ENCODE results near the gene HAO1. TPM values are rescaled to one million over a fixed set of nuclear protein-coding genes. Genes with fewer than 3 reads are reported as not detected.

HAO1 gene
- polyA plus RNA-seq, 1 donor: not detected

DNA sequence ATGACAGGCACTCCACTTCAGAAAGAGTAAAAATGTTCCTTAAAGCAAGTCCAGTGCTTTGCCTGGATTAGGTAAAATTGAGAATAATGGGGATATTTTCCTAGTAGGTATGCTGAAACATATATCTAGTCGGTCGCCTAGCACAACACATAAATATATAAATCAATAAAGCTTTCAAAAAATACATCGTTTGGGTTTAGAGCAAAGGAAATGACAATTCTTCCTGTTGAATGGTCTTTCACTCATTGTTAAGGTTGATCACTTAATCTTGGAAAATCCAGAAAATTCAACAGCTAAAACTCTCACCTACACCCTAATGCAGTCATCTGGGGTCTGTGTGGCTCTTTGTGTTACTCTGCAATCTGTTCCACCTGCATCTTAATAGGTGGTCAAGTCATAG is 13.9 kb downstream of the HAO1 start:
- DNase-seq: no peak

DNA sequence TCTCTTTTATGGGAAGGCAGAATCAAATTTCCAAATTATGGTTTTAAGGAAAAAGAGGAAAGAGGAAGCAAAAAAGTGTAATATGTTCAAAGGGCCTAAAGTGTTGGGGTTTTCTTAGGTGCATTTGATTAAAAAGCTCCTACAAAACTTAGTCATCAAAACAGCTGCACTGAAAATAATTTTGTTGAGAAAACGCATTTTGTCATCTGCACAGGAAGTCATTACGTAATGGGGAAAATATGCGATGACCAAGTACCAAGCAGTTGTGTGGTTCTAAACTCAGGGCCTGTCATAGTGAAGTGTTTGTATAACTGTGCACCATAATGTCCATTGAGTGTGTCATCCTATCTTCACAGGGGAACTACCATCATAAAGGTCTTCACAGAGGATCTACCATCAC is 15.6 kb downstream of the HAO1 start:
- no peak for DNase-seq

DNA sequence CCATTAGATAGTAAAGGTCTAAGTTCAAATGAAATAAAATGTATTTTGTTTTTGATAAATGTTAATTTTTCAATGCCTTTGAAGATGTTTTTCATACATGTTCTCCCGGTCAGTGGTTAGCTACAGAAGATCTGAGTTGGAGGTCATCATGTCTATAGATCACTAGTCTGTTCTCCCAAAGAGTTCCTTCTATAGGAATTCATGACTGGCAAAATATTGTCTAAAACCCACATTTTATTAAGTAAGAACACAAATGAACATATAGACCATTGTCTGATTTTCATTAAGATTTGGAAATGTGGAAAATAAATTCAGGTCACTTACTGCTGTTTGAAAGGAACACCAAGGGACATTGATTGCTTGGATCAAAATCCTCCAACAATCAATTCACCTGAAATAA is 23.6 kb downstream of the HAO1 start:
- no peak for DNase-seq

DNA sequence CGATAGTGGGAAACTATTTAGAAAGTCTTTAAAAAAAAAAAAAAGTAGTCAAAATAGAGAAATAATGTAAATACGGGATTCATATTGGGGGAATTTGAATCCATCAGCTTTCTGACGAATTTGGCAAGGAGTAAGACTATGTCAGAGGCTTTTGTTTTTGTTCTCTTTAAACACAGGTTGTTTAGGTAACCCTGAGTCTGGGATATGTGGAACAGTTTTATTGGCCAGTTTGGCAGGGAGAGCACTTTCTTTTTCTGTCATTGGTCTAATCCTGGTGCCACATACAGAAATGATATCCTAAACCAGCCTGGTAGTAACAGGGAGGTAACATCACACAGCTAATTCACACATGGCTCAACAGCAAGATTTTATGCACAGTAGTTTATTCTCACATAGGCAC is 27.7 kb downstream of the HAO1 start:
- no peak for DNase-seq

DNA sequence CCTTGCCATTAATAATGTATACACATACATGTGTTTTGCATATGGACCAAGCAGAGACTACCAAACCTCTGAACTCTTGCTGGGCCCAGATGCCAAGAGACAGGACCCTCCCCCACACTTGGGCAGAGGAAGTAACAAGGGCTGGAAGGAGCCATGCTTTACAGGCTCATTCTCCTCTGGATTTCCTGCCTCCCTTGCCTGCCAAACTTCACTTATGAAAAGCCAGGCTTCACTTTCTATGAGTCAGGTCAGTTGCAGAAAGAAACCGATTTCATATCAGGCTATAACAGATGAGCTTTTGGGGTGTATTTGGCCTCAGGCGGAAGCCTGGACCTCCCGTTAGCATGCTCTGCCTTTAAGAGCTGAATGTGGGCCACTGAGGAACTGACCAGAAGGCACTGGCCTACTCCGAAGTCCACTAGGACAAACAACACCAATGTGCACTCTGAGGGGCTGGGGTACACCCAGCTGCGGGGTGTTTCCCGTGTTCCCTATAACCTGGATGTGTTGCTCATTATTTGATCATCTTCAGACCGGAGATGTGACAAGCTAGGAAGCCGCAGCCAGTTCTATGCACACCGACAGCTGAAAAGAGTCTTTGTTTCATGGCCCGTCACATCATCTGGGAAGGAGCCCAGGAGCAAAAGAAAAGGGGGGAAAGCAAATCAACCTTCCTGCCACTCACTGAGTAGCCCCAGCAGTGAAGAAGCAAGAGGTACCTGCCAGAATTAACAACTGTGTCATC is 28.5 kb downstream of the HAO1 start:
- DNase-seq: no peak

DNA sequence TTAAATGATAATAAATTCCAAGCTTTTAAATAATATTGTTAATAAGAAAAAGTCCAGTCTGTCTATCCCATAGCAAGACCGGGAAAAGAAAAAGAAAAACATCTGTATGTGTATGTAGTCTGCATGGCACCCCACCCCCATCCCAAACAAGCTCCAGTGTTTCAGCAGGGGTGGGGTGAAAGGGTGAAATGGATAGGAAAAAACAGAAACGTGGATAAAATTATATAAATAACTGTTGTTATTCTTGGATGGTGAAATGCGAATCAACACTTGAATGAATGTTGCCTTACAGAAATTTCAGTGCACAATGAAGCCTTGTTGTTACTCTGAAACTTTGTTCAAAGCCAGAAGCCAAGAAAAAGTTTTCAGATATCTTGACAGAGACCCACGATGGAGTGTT is 31.4 kb downstream of the HAO1 start:
- DNase-seq: no peak

DNA sequence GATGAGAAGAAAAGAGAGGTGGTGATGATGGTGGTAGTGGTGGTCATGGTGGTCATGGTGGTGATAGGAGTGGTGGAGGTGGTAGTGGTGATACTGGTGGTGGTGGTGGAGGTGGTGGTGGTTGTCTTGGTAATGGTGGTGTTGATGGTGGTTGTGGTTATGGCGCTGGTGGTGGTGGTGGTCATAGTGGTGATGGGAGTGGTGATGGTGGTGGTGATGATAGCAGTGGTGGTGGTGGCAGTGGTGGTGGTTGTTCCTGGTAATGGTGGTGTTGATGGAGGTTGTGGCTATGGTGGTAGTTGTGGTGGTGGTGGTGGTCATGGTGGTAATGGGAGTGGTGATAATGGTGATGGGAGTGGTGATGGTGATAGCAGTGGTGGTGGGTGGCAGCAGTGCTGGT is 36.8 kb downstream of the HAO1 start:
- no peak for DNase-seq

DNA sequence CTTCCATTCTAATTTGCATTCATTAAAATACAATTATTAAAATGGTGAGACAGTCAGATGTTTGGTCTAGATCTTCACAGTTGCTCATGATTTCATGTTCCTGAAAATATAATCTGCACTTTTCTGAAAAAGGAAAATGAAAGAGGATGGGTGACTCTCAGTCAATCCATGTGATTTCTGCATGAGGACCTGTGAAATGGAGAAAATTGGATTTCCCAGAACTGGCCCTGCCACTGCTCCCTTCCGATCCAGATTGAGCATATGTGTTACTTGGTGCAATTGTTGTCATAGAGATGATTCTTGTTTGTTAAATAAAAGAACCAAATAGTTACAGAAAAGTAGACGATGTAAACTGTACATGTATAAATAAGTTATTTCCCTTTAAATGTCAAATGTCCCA is 37.4 kb downstream of the HAO1 start:
- DNase-seq: no peak

DNA sequence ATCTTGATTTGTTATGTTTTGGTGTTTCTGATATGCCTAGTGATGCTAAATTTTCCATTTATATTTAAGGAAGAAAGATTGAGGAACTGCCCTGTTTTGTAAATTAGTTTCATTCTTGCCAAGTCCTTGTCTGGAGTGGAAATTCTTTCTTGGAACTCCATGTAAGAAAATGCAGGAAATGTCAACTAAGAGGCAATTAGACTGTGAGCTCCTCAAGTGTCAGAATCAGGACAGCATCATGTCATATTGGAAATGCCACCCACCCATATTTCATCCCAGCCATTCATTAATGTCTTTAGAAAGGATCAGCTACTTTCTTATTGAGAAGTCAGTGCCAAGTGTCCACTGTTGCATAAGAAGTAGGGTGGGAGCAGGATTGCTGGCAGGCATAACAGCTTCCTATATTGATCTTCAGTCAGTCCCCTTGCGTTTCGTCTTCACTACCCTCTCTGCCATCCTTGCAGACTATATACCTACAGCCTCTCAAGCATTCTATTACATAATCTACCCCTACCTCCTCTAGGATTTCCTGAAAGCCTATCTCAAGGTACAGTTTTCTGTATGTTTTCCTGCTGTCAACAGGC is 42.4 kb downstream of the HAO1 start:
- peak; percentile 14 for DNase-seq

DNA sequence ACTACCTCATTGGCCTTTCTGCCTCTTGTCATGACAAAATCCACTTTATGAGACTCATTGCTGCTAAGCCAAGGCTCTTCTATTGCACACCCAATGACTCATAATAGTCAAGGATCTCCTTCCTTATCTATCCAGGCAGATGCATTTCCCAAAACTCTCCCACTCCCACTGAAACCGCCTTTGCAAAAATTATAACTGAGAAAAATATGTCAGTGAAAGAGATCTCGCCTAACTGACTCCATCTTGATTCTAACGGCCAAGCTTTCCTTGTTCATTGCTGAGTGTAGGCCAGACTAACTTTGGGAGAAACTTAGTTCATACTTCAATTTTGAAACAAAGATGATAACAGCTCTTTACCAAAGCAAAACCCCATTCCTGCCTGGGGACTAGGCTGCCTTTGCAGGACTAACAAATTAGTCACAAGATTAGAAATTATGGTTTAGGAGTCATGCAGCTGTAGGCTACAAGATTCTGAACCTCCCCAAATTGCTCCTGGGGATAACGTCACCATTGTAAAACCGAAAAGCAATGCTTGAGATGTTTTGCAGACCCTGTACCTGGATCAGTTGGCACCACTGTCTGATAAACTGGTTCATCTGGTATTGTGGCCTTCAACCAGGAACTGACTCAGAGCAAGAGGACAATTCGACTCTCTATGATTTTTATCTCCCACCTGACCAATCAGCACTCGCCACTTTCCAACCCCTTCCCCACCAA is 47.1 kb downstream of the HAO1 start:
- no peak for DNase-seq

DNA sequence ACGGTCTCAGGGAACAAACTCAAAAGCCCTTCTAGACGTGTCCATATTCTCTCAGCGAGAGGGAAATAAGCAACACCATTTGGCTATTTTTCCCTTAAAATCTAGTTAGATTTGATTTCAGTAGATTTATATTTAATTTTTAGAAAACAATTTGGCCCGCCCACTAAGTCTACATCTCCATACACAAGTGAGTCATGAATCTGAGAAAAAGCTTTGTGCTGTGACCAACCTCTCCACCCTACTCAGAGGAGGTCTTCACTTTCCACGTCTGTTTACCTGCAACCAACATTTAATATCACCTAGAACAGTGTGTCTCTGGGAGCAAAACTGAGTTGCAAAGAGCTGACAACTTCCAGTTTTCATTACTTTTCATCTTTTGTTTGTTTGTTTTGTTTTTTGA is 48.6 kb downstream of the HAO1 start:
- DNase-seq: no peak

DNA sequence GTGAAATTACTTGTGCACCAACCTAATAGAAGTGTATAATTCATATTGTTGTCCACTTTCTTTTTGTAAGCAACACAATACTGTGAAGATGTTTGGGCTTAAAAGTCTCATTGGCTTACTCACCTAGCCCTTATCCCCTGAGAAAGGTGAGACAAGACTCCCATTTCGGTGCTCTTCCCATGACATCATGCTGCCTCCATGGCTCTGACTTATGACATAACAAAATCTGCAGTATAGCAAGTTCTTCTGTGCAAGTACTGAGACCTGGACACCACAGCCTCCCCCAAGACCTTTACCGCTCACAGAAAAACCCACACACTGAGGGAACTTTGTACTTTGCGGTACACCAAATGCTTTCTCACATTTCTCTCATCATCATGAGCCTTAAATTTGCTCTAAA is 50.5 kb downstream of the HAO1 start:
- no peak for DNase-seq

DNA sequence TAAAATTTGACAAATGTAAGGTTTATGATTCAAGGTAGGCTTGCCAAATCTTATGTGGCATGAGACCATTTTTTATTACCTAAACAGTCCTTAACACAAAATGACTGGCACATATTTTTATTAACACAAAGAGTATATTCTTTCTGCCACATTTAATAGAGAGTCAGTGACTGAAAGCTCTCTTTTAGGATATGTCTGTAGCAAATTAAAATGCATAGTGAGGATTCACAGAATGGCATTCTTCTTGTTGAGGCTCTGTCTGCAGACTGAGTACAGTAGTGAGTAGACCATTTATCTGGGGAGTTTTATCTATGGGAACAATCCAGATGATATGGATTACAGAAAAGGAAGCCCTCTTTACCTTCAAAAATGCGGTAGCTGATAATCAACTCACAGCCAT is 56.5 kb downstream of the HAO1 start:
- DNase-seq: no peak

DNA sequence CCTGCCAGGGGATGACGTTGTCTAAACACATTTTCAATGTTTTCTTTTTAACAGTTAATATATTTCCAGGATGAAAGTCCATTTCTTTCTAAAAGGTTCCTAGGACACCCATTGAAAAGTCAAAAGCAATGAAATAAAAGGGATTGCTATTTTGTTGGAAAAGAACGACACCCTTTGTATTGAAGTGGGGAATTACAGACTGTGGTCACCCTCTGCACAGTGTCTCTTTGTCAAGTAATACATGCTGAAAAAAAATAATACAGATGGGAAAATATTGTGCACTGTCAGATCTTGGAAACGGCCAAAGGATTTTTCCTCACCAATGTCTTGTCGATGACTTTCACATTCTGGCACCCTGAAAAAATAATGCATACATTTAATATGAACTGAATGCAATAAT is 56.9 kb downstream of the HAO1 start:
- no peak for DNase-seq

DNA sequence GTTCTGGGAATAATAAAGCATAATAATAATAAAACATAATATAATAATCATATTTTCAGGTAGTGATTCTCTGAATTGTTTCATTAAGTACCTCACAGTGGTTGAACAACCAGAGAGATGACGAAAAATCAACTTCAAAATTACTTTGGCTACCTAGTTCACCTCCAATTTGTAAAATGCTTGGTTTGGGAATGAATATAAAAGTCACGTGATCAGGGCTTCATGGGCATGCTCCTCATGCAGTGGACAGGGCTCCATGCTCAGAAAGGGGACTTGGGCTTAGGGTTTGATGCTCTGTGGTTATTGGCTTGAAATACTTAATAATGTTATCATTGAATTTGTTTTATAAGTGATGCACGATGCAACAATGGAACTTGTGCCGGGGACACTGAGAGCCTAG is 58.2 kb downstream of the HAO1 start:
- DNase-seq: no peak

DNA sequence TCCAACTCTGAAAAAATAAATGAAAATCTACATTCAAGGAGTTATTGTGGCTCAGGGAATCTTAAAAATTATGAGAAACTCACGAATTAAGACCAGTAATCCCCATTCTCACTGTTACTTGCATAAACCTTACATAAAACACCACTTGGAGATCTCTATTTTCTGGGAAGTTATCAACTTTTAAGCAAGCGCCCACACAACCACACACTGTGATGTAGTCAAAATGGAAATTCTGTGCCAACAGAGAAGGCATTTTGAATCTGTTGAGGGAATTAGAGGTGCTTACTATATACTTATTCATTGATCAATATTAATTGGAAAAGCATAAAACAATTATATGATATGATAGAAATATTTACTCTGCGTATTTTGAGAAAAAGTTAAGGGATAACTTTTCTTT is 58.7 kb downstream of the HAO1 start:
- DNase-seq: no peak

DNA sequence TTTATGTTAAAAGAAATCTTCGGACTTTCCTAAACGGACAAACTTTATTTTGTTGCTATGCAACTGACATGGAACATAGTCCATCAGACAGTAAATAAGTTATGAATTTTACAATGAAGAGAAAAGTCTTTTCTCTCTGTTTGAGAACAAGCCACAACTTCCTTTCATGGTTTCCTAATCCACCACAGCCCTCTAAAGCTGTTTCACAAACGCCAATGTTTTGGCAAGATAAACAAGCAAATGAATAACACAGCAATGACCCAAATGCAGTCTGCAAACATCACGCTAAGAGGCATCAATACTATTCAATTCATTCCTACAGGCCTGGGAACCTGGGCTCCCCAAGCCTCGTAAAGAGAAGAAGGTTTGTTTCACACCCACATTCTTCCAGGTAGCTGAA is 60.4 kb downstream of the HAO1 start:
- no peak for DNase-seq

DNA sequence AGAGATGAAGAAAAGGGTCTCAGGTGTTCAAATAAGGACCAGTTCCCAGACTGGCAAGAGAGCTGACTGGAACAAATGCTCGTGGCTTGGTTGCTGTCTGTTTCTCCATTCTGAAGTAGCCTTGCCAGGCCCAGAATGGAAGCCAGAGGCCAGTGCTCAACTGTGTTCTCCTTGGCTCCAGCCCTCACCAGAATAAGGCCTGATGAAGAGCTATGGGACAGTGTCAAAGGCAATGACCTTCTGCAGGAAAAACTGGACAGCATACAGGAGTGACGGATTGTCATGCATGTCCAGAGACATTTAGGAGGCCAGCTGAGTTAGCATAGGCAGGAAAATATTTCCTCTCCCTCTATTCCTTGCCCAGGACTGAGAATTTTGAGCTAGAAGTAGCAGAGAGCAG is 72.2 kb downstream of the HAO1 start:
- DNase-seq: no peak

DNA sequence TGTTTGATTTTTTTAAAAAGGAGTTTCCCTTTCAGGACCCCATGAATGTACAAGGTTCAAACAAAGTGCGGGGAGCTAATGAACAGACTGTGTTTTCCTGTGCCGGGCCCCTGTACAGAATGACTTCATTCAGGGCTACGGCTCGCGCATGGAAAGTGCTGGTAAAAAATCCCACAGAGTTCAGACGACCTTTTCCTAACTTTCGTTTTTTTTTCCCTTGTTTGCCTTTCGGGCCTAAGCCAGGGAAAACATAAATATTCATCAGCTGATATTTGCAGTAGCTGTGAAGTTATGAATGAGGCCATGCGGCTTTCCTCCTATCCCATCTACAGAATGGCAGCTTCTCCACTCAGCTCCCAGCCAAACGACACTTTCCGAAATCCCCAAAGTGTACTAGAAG is 74.0 kb downstream of the HAO1 start:
- peak; percentile 53 for DNase-seq

DNA sequence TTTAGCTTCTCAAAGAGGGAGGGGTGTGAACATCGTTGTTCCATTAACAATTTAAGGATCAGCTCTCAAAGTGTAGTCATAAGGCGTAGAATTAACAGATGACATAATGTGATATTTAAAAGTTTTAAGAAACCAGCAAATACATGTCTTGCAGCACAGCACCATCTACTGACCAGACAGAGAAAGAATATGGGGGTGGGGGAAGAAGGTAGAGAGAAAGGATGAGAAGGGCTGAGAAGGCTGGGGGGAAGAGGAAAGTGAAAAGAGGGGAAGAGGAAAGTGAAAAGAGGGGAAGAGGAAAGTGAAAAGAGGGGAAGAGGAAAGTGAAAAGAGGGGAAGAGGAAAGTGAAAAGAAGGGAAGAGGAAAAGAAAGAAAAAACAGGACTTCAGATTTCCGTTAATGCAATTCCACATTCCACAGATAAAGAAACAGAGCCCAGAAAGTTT is 80.9 kb downstream of the HAO1 start:
- DNase-seq: peak; percentile 49

DNA sequence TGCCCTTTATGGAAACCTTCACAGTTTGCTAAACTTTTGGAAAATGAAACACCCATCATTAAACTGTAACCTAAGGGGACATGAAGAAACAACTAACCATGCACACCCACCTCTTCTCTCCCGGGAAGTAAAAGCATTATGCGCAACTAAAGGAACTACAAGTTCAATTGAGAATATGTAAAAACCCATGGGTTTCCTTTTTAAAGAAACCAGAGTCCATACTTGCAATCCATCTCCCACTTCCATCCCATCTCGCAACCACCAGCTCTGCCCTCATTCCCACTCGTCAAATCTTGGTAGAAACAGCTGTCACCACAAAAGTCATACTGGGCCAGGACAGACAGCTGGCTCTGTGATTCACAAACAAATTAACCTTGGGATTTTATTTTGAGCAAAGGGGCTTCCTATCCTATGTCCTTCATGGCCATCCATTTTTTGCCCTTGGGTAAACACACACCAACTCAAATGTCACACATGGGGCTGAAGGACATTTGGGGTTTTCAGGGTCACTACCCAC is 81.5 kb downstream of the HAO1 start:
- DNase-seq: no peak

DNA sequence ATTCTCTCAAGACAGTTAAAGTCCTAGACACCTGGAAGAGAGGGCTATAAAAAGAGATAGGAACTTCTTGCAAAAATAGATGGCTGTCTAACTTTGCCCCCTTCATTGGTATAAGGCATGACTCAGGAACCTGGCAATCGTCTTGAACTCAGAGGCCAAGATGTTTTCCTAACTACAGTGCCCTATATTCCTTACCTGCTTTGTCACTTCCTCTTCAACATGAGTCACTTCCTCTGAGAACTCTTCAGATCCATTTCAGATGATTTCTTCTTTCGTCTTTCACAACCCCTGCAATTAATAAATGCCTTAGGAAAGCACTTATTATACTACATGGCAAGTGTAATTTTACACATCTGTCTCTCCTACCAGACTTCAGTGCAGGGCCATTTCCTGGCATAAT is 83.5 kb downstream of the HAO1 start:
- no peak for DNase-seq

DNA sequence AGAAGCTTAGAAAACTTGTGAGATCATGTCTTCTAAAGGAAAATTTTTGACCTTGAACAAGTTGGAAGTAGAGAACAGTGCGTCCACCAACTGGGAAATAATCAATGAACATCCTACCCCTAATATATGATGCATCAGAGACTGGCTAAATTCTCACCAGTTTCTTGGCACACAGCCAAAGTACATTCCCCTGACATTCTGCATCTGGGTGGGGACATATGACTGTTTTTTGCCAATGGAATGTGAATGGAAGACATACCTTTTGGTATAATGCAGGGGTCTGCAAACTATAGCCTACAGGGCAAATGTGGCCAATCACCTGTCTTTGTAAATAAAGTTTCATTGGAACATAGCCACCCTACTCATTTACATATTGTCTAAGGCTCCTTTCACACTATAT is 84.7 kb downstream of the HAO1 start:
- DNase-seq: no peak

DNA sequence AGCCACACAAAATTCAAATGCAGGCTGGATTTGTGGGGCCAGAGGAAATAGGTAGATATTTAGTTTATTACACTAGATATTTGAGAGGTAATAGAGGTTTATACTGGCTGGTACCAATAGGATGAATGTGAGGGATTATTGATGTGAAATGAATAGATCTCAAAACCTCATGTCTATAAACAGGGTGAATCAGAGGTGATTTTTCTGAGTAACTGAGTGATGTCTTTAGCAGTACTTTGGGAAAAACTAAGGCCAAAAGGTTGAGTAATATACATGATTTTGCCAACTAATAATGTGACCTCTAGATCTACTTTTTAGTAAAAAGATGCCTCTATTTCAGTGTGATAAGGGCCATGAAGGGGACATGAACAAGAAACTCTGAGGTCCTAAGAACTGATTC is 86.8 kb downstream of the HAO1 start:
- no peak for DNase-seq
